Esophagus muscularis mucosa (tissue), 4 donors: ENCODE results near the gene SPON2. TPM values are rescaled to one million over a fixed set of nuclear protein-coding genes. Genes with fewer than 3 reads are reported as not detected.
A peak's percentile ranks its signal among the peaks of the same experiment; 100 is the strongest.

Source experiments
- DNase-seq: peaks from one replicate; pipeline ENCODE4 v3.0.0-alpha.2; 2017; ENCODE audit errors: extremely low spot score
- H3K27ac ChIP-seq, 4 donors: fragments of 200-600 bp; sonication (generic); replicated peaks in 1 of 4; 1 replicate in 3 of 4; 2 replicates in 1 of 4; pipeline ENCODE4 v1.5.1; 2016 to 2019; ENCODE audit warnings: mild to moderate bottlenecking in 1 of 4
- H3K27me3 ChIP-seq, 4 donors: fragments of 200-600 bp; sonication (generic); one replicate each; pipeline versions ENCODE4 v1.5.1 to v1.6.0; 2016 to 2019
- H3K36me3 ChIP-seq, 4 donors: fragments of 200-600 bp; sonication (generic); one replicate each; pipeline ENCODE4 v1.5.1; 2016 to 2019
- H3K4me1 ChIP-seq, 4 donors: fragments of 200-600 bp; sonication (generic); one replicate each; pipeline ENCODE4 v1.5.1; 2016 to 2019
- H3K4me3 ChIP-seq, 4 donors: fragments of 200-600 bp; sonication (generic); 1 replicate in 2 of 4; 2 replicates in 2 of 4; pipeline ENCODE4 v1.5.1; 2016 to 2019; ENCODE audit warnings: mild to moderate bottlenecking in 4 of 4, moderate library complexity in 1 of 4
- H3K9me3 ChIP-seq, 4 donors: fragments of 200-600 bp; sonication (generic); 1 replicate in 3 of 4; 2 replicates in 1 of 4; pipeline ENCODE4 v1.5.1; 2016 to 2019
- CTCF ChIP-seq, 3 experiments: fragments of 200-600 bp in 2 of 3; fragments of 450-650 bp in 1 of 3; sonication (generic) in 2 of 3; IDR thresholded peaks; one replicate each; pipeline ENCODE4 v1.5.1; 2017 to 2019; ENCODE audit warnings: antibody characterized with exemption in 3 of 3, mild to moderate bottlenecking in 2 of 3, moderate library complexity in 1 of 3
- EP300 ChIP-seq: sonication (generic); formaldehyde crosslinking; IDR thresholded peaks from one replicate; pipeline ENCODE4 v1.6.1; 2017; ENCODE audit warnings: antibody characterized with exemption
- POLR2A ChIP-seq: fragments of 450-650 bp; IDR thresholded peaks from one replicate; pipeline ENCODE4 v1.6.1; 2017; ENCODE audit warnings: antibody characterized with exemption, moderate library complexity, mild to moderate bottlenecking, low read depth
- POLR2AphosphoS5 ChIP-seq, 2 donors: sonication (generic); formaldehyde crosslinking; IDR thresholded peaks; one replicate each; pipeline ENCODE4 v1.6.1; 2017; ENCODE audit warnings: antibody characterized with exemption in 2 of 2
- WGBS: methylation state at CpG from one replicate; pipeline ENCODE4 v1.1.5; 2018; 5-methylcytosine and 5-hydroxymethylcytosine counted together
- intact Hi-C: fragments of 100-400 bp; cut with DNase I; formaldehyde crosslinking; loops from one replicate; pipeline ENCODE4 v1.15.1; 2023
- total RNA-seq, 4 donors: library from RNA; depleted of rRNA; stranded (reverse); fragments of >200 nt; gene quantifications; one replicate each; pipeline versions ENCODE4 v1.1.0 to v1.2.1, GENCODE V29; 2016

Gene SPON2
- total RNA-seq, 4 donors from 2014 or later: 21.3 to 72.9 (median 58.3) TPM

GRCh38 chr4:1156069-1156468 is 16.3 kb downstream of the SPON2 start:
- Histone ChIP-seq H3K27ac (no peak overlapping the region), H3K4me3 (no peak overlapping the region), H3K9me3 (peaks cover 0 to 12% (median 10%) of the 10 kb centered on the region in 4 donors), H3K36me3 (no peaks in the 10 kb centered on the region), H3K4me1 (peaks cover 9 to 18% (median 16%) of the 10 kb centered on the region in 4 donors), H3K27me3 (peaks cover 0 to 12% (median 0%) of the 10 kb centered on the region in 4 donors)
- DNase-seq: peak; percentile 85
- TF ChIP-seq EP300 (no peak), POLR2AphosphoS5 (IDR thresholded peaks at IDR 0.05) (no peak), POLR2A (no peak), CTCF (IDR thresholded peaks at IDR 0.05) (no peak)
- 93% methylated on average over 3 of the region's 8 CpGs for WGBS
- intact Hi-C loops: no loop called here

GRCh38 chr4:1155314-1155713 is 17.1 kb downstream of the SPON2 start:
- H3K27ac ChIP-seq: peak overlapping the region in 3 of 4 donors; percentile 5 to 23 (median 20)
- H3K27me3 ChIP-seq: peaks cover 0 to 19% (median 0%) of the 10 kb centered on the region in 4 donors
- WGBS: 55% methylated on average over 3 of the region's 3 CpGs

GRCh38 chr4:1154523-1155182 is 17.7 kb downstream of the SPON2 start:
- Histone ChIP-seq H3K4me3 (no peak overlapping the region), H3K36me3 (no peaks in the 10 kb centered on the region), H3K27ac (peak overlapping the region in 3 of 4 donors; percentile 5 to 23 (median 20)), H3K4me1 (peaks cover 9 to 18% (median 16%) of the 10 kb centered on the region in 4 donors), H3K27me3 (peaks cover 0 to 23% (median 0%) of the 10 kb centered on the region in 4 donors), H3K9me3 (peaks cover 0 to 12% (median 10%) of the 10 kb centered on the region in 4 donors)
- 60% methylated on average over 19 of the region's 21 CpGs for WGBS
- intact Hi-C loops: no loop called here
- peak; percentile 89 for DNase-seq
- peak in 1 of 2 donors; percentile 37 for TF ChIP-seq POLR2AphosphoS5 (IDR thresholded peaks at IDR 0.05)
- no peak for TF ChIP-seq POLR2A

More at GRCh38 chr4:1155314-1155713, 17.1 kb downstream of the SPON2 start:
- Histone ChIP-seq H3K4me3 (no peak overlapping the region), H3K4me1 (peaks cover 9 to 18% (median 16%) of the 10 kb centered on the region in 4 donors), H3K9me3 (peaks cover 0 to 12% (median 10%) of the 10 kb centered on the region in 4 donors), H3K36me3 (no peaks in the 10 kb centered on the region)
- TF ChIP-seq CTCF (IDR thresholded peaks at IDR 0.05) (no peak), EP300 (no peak), POLR2A (no peak), POLR2AphosphoS5 (IDR thresholded peaks at IDR 0.05) (no peak)
- peak; percentile 74 for DNase-seq
- intact Hi-C loops: no loop called here

- 69% methylated on average over 7 of the region's 7 CpGs for WGBS
- TF ChIP-seq POLR2A (no peak), POLR2AphosphoS5 (IDR thresholded peaks at IDR 0.05) (no peak), CTCF (IDR thresholded peaks at IDR 0.05) (no peak), EP300 (no peak)
- Histone ChIP-seq H3K27me3 (peaks cover 0 to 23% (median 0%) of the 10 kb centered on the region in 4 donors), H3K4me1 (peaks cover 9 to 18% (median 16%) of the 10 kb centered on the region in 4 donors), H3K36me3 (no peaks in the 10 kb centered on the region), H3K4me3 (no peak overlapping the region), H3K9me3 (peaks cover 0 to 12% (median 10%) of the 10 kb centered on the region in 4 donors), H3K27ac (no peak overlapping the region)
- intact Hi-C loops: no loop called here
- peak; percentile 60 for DNase-seq
Observed at GRCh38 chr4:1154126-1154522, 18.3 kb downstream of the SPON2 start.

- Histone ChIP-seq H3K4me3 (no peak overlapping the region), H3K27ac (no peak overlapping the region), H3K36me3 (no peaks in the 10 kb centered on the region), H3K4me1 (peaks cover 9 to 18% (median 16%) of the 10 kb centered on the region in 4 donors), H3K27me3 (peaks cover 0 to 23% (median 0%) of the 10 kb centered on the region in 4 donors), H3K9me3 (peaks cover 0 to 12% (median 10%) of the 10 kb centered on the region in 4 donors)
- WGBS: 73% methylated on average over 11 of the region's 11 CpGs
- no peak for DNase-seq
- TF ChIP-seq CTCF (IDR thresholded peaks at IDR 0.05): no peak
- intact Hi-C loops: no loop called here
Observed at GRCh38 chr4:1153567-1154090, 18.8 kb downstream of the SPON2 start.
